ENCODE results near the gene SRPX2.

SRPX2 gene

DNA sequence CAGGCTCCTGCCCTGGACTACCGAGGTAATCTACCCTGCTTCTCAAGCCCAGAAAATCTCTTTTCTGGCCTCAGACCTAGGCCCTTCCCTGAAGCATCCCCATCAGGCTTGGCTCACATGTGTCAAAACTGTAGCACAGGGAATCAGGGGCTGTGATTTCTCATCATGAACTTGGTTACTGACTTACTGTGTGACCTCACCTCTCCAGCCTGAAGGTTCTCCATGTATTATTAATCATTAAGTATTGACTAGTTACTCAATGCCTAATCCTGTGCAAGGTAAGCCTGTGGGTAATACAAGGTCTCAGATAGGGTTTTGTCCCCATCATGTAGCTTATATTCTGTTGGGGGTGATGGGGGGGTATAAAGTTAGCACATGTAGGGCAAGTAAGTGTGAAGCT lies 6.8 kb downstream of the SRPX2 start:
- no peak for DNase-seq

DNA sequence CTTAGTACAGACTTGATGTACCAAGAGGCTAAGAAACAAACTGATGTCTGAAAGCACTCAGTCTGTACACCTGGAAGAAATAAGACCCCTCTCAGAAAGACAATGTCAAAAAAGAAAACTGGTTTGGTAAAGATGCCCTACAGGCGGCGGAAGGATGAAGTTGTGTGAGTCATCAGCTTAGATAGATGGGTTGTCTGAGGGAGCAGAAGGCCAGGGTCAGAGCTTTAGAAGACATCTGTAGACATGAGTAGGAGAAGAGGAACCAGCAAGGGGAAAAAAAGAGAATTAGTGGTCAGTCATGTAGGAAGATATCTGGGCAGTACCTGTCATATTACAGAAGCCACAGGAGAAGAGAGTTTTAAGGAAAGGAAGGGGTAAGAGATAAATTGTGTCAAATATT lies 8.3 kb downstream of the SRPX2 start:
- DNase-seq: no peak

DNA sequence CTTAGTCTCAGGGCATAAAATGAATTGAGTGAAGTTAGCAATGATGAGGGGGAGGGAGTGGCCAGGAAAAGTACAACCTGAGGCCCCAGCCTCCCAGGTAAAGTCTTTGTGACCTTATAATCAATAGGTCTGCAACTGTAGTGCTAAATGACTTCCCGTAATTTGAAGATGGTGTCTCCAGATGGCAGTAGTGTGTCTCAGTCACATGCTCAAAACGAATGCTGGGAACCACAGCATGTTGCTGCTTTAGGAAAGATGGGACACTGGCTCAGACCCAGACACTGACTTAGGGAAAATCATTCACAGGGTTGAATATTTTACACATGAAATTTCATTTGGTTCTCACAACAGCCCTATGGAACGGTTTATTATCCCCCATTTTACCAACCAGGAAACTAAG lies 10.3 kb downstream of the SRPX2 start:
- DNase-seq: no peak

DNA sequence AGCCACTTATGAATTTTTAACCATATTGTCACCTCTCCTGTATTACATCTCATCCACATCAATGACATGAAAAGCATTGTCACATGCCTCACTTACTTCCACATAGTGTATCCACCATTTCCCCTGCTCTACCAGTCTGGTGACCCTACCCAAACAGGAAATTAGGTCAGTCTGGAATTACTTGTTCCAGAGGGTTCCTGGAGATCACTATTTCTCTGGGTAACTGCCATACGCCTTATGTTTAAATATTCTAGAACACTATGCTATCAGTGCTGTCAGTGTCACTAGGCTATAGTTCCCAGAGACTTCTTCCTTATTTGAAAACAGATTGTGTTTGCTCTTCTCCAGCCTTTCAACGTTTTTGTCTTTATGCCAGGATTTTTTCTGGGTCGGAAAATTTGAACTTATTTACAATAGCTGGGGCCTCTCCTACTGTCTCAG lies 15.0 kb downstream of the SRPX2 start:
- no peak for DNase-seq

DNA sequence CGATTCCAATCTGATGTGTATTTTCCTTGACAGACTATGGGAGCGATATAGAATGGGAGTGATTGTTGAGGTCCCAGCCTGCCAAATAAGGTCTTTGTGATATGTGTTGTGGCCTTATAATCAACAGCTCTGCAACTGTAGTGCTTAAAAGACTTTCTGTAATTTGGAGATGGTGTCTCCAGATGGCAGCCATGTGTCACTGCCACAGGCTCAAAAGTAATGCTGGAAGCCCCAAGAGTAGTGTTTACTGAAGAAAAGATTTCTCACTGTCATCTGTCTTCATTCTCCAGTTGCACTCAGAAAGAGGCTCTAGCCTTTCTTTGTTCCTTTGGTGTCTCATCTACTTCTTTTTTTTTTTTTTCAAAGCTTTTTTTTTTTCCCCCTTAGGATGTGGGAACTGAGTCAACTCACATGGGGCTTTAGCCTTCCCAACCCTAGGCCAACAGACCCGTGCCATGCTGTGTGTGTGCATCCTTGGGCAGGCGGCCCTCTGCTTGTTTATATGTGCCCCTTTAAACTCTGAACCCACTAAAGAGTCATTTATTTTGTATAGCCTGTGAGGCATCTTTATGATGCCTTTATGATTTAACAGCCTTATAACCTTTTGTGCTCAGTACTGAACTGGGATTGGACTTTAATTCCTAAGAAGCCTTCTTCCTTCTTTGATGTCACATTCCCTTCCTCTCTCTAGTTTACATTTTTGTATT lies 15.6 kb downstream of the SRPX2 start:
- no peak for DNase-seq

DNA sequence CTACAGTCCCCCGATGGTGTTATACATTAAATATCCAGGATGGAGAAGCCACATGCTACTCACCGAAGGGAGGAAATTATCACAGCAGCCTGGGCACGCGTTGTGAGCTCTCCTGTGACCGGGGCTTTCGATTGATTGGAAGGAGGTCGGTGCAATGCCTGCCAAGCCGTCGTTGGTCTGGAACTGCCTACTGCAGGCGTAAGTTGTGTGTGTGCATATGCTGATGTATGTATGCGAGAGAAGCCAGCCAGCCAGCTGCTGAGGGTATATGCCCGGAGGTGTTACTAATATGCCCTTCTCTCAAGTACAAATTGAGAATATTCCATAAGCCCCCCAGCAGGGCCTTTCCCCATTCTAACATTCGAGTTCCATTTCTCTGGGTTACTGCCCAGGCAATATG lies 18.2 kb downstream of the SRPX2 start:
- DNase-seq: no peak

DNA sequence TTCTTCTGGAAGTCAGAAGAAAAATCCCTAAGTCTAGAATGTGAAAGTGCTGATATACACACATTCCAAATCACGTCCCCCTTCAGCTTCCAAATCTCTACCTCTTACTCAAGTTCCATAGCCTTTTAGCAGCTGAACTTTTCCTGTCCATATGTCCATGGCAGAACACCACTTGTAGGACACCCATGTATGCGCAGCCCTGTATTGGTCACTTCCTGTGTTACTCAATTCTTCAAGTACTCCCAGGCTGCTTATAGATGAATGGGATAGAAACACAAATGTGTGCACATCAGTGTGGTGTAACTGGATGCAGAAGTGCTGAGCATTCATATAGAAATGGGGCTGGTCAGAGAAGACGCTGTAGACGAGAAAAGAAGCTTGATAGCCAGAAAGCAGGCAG lies 18.8 kb downstream of the SRPX2 start:
- DNase-seq: no peak

GRCh38 chrX:100663642-100664041 lies 19.6 kb downstream of the SRPX2 start:
- no peak for DNase-seq

DNA sequence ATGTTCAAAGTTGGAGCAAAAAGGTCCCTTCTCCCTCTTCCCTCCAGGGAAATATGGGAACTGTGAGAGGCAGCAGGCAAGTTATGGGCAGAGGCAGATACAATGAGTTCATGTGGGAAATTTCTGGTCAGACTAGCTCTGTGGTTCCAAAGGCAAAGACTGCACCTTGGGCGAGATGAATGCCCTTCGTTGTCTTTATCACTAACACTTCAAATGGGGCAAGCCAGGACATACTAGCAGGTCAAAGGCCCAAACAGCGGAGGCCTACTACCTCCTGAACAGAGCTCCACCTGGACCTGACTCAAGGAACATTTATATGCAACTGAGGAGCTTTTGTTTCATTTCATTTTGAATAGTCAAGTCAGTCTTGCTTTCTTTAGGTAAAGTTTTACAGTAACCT lies 29.0 kb downstream of the SRPX2 start:
- no peak for DNase-seq

- DNase-seq: no peak
Measured at GRCh38 chrX:100673397-100673953, 29.5 kb downstream of the SRPX2 start.

GRCh38 chrX:100674705-100675104 lies 30.7 kb downstream of the SRPX2 start:
- no peak for DNase-seq

GRCh38 chrX:100677611-100678181 lies 33.7 kb downstream of the SRPX2 start:
- peak; percentile 9 for DNase-seq

- no peak for DNase-seq
Measured at GRCh38 chrX:100680756-100681155, 36.8 kb downstream of the SRPX2 start.

- DNase-seq: no peak
Measured at GRCh38 chrX:100681599-100681998, 37.6 kb downstream of the SRPX2 start.

GRCh38 chrX:100682939-100683338 lies 38.9 kb downstream of the SRPX2 start:
- DNase-seq: no peak

GRCh38 chrX:100685284-100685996 lies 41.4 kb downstream of the SRPX2 start:
- DNase-seq: peak; percentile 24

DNA sequence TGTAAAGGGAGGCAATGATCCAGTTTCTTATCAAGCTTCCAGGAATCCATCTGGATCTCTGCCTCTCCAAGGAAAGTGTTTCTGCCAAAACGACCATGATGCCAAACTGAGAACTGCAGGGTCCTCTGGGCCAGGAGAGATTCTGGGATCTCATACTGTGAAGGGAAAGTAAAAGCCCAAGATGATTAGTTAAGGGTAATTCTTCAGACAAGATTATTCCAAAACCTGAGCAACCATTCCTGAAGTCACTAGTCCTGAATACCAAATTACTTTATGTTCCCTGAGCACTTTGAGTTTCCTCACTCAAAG lies 42.0 kb downstream of the SRPX2 start:
- DNase-seq: no peak

DNA sequence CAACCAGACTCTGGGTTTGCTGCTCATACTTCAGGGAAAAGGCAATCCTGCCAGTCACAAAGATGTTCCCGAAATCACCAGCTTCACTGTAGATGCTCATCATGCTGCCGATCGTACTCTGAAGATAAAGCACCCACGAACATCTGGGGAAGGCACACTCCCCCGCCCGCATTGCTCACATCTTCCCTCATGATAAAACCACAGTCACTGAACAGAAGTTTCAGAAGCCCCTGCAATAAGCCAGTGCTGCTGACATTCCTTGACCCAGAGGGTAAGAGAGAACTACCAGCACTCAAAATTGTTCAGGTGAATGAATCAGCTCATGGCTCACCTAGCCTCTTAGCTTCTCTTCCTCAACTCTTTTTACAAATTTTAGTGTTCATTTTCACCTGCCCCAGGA lies 43.1 kb downstream of the SRPX2 start:
- DNase-seq: no peak

GRCh38 chrX:100687546-100687945 lies 43.5 kb downstream of the SRPX2 start:
- DNase-seq: no peak

DNA sequence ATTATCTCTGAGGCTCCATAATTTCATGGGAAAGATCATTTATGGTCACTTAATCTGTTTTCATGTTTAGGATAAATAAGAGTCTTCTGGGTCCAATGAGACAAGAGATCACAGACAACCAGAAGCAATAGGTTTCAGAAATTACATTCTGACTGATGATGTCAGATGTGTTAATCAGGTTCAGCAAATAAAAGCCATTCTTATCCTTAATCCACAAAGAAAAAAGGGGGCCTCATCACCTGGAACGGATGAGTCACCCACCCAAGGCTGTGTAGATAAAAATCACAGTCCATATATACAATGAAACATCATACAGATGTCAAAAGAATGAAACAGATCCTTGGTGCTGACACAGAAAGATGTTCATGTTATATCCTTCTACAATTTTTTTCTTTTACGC lies 51.3 kb downstream of the SRPX2 start:
- no peak for DNase-seq

DNA sequence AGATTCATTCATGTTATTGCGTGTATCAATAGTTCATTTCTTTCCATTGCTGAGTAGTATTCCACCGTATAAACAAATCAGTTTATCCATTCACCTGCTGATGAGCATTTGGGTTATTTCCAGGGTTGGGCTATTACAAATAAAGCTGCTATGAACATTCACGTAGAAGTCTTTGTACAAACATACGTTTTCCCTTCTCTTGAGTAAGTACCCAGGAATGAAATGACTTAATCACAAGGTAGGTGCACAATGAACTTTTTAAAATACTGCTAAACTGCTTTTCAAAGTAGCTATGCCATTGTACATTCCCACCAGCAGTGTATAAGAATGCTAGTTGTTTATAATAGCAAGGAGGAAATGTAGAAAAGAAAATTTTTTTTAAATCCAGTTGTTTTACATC lies 52.0 kb downstream of the SRPX2 start:
- DNase-seq: no peak

GRCh38 chrX:100696699-100697351 lies 52.8 kb downstream of the SRPX2 start:
- DNase-seq: no peak

DNA sequence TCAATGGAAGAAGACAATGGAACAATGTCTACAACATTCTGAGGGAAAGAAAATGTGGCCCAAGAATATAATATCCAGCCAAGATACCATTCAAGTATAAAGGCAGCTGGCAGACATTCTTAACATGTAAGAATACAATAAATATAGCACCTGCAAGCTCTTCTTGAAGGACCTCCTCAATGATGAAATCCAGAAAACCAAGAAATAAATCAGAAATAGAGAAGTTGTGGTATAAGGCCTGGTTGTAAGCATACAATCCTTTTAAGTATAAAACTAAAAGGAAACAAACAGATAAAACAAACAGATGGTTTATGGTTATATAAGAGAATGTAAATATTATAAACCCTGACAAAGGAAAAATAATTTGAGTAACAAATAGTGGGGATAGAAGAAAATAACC lies 54.6 kb downstream of the SRPX2 start:
- DNase-seq: no peak

DNA sequence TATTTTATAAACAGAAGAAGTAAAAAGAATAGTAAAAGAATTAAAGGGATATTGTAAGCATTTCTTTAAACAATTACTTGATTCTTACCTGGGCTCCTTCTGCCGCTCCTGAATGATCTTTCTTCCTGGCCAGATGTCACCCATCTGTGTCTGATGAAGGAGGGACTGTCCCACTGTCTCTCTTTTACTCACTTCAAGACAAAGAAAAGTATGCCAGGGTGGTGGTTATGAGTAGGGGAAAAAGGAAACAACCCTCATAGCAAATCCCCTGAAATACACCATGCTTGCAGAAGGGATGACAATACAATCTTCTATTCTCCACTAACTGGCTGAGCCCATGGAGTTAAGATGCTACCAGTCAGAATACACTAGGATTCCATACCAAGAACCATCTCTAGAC lies 56.8 kb downstream of the SRPX2 start:
- DNase-seq: no peak

Data from NCI-H226 (cell line).